ENCODE measurements around the gene HERC3.

The HERC3 gene

DNA sequence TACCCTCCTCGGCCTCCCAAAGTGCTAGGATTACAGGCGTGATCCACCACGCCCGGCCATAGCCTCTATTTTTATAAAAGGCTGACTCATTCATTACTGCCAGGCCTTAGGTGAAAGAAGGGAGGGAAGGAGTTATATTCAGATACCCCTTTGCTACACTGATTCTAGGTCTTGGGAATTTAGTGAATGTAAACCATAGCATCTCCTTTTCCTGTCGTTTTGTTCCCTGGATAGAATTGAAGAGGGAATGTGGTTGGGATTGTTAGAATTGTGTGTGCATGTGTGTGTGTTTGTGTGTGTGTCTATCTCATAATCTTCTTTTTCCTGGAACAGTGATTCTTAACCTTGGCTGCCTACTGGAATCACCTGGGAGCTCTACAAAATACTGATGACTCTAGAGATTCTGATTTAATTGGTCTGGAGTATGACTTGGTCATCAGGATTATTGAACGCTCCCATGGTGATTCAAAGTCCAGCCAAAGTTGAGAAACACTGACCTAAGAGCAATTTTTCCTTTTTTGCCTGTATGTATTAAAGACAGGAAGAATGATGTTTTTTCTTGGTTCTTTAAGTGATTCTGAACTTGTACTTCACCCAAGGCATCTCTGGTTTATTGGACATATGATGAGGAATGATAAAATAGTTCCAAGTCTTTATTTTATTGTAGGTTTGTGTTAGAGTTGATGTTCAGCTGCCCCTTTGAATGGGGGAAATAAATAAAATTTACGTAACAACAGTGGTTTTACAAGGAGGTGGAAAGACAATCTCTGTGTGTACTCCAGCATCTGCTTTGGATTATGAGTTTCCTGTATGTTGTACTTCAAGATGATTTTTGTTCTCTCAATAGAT, 68.4 kb downstream of the HERC3 start:
- DNase-seq (ENCODE audit: low spot score), result no peak

DNA sequence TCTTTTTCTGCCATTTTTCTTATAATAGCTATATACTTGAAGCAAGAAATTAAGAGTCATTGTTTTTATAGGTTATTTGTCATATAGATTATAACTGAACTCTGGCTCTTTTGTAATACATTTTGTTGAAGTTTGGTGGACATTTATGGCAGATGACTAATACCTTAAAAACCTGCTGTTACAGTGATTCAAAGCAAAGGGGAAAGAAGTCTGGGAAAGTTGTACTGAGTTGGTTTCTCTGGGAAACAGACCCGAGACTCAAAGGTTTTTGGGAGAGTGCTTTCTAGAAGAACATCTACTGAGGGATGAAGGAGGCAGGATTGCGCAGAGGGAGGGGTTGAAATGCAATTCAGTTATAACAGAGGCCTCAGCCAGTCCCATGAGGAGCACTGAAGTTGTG, 69.5 kb downstream of the HERC3 start:
- DNase-seq (ENCODE audit: low spot score), result no peak

DNA sequence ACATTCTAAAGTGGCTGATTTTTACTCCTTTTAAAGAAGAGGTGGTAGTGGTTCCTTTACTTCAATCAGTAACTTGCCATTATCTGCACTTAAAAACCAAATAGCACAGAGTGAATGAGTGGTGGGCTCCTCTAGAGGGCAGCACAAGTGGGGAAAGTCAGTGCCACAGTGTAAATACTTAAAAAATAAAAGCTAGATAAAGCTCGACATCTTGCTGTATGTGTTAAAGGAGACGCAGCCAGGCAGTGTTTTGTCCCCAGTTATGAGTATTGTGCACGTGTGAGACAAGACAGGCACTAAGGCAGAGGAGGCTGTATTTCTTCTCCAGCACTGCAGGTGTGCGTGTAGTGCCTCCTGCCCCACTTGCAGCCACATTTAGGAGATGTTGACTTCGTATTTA, 80.7 kb downstream of the HERC3 start:
- peak; percentile 47 for DNase-seq (ENCODE audit: low spot score)

DNA sequence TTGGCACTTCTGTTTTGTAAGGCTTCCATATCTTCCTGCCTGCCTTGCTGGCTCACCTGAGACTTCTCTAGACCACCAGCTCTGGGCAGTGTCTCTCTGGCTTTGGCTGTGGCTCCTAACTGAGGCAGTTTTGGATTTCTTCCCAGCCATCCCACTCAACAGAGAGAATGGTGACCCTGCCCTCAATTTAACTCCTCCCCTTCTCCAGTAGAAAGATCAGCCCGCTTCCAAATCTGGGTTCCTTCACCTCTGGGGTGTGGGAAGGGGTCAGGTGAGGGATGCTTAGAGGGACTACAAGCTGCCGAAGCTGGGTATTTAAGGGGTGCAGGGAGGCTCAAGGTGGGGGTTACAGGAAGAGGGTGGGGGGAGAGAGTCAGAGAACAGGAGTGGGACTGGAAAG, 81.6 kb downstream of the HERC3 start:
- no peak for DNase-seq (ENCODE audit: low spot score)

DNA sequence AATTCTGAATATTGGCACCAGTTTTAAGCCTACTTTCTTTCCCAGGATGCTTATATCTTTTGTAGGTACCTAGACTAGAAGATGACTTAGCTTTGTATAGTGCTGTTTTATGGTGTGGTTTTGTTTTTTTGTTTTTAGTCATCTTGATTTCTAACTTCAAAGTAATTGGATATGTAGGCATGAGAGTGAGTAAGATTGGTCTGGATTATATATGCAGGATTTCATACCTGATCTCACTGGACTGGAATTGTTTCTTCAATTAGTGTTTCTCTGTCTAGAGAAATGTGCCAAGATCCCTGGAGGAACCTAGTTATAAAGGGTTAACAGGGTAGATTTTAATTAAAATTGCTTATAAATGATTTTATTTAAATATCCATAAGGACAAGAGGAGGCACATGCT, 82.3 kb downstream of the HERC3 start:
- DNase-seq (ENCODE audit: low spot score), result no peak

DNA sequence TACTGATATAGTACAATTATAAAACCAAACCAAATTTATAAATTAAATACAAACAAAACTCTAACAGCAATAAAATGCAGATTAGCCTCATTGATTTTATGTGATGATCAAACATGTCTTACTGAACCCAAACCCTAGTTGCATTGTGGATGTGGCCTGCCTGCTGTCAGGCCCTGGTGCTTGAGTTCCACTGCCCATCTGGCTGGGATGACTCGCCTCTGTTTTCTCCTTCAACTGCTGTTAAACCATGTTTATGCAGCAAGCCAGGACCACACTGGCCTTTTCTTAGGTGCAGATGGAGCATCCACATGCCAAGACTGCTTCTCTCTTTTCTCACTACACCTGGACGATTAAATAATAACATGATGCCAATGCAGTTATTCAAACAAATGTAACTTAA, 82.7 kb downstream of the HERC3 start:
- no peak for DNase-seq (ENCODE audit: low spot score)

DNA sequence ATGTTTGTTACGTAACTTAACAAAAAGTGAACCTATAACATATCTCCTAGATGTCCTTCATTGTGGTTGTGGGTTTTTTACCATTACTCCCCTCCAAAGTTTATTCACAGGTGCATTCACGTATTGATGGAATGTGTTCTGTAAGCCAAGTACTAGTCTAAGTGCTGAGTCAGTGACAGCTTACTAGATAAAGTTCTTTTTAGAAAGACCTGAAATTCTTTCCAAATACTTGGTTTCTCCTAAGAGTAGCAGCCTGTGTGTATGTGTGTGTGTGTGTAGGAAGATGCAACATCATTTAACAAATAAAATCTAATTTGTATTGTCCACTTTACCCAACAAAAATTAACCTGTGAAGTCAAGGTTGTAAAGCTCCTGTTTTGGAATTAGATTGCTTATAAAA, 83.3 kb downstream of the HERC3 start:
- DNase-seq (ENCODE audit: low spot score), result no peak

DNA sequence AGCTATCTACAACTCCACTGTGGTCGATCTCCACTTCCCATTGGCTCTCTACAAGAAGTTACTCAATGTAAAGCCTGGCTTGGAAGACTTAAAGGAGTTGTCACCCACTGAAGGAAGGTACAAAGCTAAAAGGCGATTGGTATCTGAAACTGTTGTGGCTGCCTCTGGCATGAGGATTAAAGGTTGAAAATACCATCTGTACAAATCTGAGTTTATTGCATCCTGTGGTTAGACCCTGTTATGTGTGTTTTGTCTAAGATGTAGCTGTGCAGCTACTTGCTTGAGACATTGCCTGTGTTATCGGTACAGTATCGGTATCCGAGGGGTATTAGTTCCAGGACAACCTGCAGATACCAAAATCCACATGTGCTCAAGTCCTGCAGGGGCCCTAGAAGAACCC, 88.9 kb downstream of the HERC3 start:
- DNase-seq (ENCODE audit: low spot score), result no peak

DNA sequence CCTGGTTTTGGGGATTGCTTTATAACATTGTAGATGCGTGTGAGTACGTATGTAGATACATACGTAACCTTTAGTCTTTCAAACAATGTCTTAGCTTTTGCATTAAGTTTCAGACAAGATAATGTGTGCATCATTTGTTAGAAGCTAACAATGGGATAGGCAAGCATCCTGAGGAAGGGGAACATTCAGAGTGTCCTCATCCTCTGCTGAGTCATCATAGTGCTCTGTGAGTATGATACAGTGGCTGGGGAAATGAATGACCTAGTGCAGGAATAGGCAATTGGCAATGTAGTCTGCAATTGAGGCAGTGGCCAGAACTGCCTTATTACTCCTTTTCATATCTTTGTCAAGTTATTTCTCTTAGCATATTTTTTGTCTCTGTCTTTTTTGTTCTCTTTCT, 98.1 kb downstream of the HERC3 start:
- DNase-seq (ENCODE audit: low spot score), result no peak

DNA sequence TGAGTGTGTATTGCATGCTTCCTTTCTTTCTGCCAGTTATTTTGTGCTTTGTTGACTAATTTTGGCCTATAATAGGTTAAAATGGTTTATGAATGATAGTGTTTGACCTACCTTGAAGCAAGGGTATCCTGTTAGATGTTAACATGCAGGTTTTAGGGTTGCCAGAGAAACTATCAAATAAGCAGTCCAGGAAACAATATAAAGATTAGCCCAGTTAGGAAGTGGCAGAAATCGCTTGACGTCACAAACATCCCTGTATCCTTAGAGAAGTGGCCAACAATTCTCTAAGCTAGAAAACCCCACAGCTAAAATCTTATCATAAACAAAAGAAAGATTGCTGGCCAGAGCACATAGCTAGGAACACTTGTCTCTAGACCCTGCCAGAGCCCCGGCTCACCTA, 101.5 kb downstream of the HERC3 start:
- no peak for DNase-seq (ENCODE audit: low spot score)

DNA sequence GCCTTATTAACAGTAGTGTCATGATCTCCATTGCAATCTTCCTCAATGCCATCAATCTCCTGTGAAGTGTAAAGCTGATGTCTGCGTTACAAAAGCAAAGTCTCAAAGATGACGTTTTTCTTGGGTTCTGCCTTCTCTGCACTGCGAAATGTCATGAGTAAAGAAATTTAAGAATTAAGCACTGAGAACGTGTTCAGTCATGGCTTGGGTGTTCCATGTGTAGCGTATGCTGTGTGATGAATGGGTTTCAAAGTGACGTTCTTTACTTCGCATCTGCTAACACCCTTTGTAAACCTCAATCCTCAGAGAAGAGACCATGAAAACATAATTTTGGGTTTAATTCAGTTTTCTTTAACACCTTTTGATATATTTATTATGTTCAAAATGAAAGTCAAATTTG, 104.3 kb downstream of the HERC3 start:
- no peak for DNase-seq (ENCODE audit: low spot score)

DNA sequence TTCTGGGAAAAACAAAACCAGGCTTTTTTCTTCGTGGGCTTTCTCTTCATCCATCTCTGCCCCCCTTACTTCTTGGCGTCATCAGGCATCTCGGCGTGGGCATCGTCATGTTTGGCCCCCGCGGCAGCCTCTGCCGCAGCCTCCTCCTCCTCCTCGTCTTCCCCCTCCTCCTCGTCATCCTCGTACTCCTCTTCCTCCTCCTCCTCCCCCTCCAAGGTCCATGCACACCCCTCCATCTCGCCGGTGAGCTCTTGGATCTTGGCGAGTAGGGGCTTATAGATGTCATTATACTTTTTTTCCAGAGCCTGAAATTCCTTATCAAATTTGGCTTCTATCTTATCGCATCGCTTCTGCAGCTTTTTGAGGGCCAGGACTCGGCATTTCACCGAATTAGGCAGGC, 104.9 kb downstream of the HERC3 start:
- peak; percentile 59 for DNase-seq (ENCODE audit: low spot score)

DNA sequence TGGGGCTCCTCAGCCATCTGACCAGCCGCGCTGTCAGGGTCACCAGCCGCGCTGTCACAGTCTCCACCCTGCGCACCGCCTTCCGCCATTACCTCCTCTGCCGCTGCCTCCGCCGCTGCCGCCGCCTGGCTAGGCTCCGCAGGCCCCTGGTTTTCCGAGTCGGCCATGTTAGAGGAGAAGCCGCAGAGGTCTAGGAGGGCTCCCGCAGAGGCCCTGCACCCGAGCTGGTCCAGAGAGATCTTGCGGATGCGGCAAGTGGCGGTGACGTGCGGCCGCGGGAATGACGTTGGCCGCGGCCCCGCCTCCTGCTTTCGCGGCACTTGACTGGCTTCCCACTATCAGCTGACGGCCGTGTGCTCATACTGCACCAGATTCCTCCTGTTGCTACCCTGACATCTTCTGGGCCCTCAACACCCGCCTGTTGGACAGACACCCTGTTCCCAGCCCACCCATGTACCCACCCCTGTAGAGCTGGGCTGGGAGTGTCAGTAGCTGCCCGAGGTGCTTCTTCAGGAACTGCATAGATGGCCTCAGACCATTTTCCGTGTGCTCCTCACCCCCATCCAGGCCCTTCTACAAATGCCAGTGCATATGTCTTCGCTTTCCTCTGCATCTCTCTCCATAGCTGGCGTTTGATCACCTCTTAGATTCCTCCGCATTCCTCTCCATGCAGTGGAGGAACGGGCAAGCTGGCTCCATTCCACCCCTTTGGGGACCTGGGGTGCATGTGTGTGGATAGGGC, 105.5 kb downstream of the HERC3 start, which contains the start of gene NAP1L5:
Gene NAP1L5 (minus strand): TSS at position 242 of the 742 bp plus-strand sequence. CDS start 75 bp downstream, at position 167.
- DNase-seq (ENCODE audit: low spot score), result peak; percentile 85

DNA sequence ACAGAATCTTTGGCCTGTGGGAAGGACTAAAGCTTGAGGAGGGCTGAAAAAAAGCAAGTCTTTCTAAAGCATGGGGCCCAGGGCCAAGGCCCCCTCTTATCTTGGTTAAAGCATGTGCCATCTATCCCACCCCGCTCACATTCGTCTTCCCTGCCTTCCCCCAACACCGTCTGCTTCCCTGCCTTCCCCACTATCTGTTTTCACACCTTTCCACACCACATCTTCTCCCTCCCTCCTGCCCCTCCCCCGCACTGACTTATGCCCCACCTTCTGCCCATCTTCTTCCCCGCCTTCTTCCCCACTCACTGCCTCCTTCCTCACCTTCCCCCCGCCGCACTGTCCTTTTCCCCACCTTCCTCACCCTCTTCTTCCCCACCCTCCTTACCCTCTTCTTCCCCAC, 106.2 kb downstream of the HERC3 start:
- DNase-seq (ENCODE audit: low spot score), result no peak

DNA sequence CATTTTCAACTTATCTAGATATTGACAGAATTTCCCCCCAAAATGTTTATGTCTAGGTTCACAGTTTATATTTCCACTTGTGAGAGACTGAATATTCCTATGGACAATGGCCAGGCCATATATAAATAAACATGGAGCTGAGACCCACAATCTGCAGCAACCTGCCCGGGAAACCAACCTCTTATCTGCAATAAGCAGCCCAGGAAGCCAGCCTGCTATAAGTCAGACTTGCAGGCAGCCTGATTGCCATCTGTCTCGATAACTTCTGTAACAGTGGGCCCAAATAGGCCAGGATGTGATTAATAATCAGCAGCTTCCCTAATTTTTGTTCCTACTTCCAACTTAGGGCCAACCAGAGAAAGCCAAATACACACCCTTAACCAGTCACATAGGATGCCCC, 110.5 kb downstream of the HERC3 start:
- DNase-seq (ENCODE audit: low spot score), result no peak

DNA sequence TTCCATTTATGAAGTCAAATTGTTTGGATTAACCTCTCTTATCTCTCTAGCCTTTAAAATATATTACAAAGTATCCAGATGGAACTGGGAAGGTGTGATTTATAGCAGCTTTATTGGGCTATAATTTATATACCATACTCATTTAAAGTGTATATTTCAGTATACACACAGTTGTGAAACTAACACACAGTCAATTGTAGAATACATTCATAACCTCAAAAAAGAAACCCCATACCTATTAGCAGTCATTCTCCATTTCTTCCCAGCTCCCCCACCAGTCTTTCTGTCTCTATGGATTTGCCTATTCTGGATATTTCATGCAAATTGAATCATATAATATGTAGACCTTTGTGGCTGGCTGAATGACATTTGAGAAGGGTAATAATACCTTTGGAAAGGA, 112.9 kb downstream of the HERC3 start:
- no peak for DNase-seq (ENCODE audit: low spot score)

DNA sequence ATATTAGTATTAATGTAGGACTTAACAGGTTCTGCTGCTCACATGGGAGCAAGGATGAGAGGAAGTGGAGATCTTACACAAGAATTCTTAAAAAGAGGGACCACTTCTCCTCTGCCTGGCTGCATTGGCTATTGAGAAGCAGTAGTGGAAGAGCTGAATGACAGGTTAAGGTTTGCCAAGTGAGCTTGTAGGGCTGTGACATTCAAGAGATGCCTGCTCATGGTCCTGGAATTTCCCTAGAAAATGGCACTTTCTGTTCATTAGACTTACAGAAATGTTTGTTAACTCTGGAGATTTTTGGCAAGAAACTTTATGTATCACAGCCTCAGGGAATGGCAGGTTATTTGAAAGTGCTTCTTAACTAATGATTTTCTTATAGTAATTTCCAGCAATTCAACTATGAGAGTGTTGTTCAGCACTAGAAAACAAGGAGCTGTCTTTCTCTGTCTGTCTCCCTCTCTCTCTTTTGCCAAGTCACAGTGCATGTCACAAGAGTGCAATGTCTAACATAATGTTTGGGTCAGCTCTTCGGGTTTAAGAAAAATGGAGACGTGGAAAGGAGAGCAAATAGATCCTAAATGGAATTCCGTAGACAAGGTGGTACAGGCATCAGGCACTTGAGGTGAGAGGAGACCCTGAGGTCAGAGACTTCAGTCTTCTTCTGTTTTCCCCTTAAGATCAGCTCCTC, 113.7 kb downstream of the HERC3 start:
- no peak for DNase-seq (ENCODE audit: low spot score)

DNA sequence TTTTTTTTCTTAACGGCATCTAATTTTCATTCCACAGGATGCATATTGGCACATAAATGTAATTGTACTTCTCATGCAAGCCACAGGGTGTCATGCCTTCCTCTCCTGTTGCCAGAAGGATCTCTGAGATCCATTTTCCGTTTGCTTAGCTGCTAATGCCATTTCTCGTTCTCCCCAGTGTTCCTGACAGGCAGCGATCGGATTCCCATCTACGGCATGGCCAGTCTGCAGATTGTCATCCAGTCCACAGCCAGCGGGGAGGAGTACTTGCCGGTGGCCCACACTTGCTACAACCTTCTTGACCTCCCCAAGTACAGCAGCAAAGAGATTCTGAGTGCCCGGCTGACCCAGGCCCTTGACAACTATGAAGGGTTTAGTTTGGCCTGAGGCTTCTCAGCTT, 114.3 kb downstream of the HERC3 start:
- peak; percentile 89 for DNase-seq (ENCODE audit: low spot score)

DNA sequence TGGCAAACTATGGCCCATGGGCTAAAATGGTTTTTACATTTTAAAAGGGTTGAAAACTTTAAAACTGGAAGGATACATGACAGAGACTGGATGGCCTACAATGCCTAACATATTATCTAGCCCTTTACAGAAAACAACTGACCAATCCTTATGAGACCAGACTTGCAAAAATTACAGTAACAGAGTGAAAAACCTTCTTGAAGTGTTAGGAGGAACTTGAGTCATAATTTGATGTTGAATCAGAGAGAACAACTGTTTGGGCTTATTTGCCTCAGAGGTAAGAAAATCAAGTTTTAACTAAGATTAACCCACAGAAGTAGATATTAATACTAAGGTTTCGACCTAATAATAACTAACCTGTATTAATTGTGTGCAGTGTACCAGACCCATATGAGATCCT, 117.7 kb downstream of the HERC3 start:
- no peak for DNase-seq (ENCODE audit: low spot score)

DNA sequence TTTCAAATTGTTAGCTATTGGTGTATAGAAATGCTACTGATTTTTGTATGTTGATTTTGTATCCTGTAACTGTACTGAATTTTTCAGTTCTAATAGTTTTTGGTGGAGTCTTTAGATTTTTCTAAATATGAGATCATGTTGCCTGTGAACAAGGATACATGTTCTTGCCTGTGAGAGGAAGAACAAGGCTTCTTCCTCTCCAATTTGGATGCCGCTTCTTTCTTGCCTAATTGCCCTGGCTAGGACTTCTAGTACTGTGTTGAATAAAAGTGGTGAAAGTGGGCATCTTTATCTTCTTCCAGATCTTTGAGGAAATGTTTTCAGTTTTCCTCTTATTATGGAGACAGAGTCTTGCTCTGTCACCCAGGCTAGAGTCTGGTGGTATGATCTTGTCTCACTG, 121.5 kb downstream of the HERC3 start:
- no peak for DNase-seq (ENCODE audit: low spot score)

DNA sequence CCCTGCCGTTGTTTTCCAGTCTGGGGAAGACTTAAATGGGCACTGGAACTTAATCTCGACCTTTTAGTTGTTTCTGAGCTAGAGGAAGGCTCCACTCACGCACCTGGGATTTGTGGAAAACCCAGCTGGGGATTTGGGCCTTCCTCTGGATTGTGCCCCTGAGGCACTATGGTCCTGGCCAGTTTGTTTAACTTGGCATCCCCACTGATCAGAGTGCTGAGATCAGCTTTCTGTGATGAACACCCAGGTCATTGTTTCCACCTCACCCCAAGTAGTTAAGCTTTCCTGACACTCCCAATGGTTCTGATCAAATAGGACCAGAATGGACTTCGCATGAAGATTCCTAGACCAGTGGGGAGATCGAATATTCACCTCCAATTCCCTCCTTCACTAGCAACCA, 125.8 kb downstream of the HERC3 start:
- DNase-seq (ENCODE audit: low spot score), result no peak

DNA sequence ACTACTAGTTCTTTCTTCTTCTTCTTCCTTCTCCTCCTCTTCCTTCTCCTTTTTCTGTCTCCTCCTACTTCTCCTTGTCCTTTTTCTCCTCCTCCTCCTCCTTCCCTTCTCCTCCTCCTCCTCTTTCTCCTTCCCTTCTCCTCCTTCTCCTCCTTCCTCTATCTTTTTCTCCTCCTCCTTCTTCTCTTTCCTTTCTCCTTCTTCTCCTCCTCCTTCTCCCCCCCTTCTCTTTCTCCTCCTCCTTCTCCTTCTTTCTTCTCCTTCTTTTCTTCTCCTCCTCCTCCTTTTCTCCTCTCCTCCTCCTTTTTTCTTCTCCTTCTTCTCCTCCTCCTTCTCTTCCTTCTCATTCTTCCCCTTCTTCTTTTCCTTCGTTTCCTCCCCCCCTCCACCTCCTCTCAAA, 127.1 kb downstream of the HERC3 start:
- no peak for DNase-seq (ENCODE audit: low spot score)

All from Ammon's horn (tissue), 1 donor.